Measurements from ENCODE around the gene RAD51B.

RAD51B gene

DNA sequence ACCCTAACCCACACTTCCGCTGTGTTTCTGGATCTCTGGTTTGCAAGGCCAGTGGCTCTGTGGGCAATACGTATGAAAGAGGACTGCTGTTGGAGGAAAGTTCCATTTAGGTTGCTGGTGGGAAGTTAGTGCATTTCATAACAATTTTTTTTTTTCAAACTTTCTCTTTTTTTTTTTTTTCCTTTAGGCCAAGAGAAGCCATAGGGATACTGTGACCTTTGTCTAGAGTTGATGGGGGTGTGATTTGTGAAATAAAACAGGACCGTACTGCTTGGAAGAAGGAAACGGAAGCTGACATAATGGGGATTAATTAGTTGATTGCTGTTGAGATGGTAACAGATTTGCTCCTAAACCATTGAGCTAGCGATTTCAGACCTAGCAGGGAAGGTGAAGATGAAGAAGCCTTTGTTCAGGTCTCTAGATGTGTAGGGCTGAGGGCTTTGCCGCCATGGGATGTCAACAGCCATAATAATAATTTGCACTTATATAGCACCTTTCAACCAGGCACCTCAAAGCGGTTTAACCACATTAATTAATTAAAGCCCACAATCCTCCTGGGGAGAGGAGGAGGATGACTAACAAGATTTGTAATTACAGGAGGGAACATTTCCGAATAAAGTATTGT lies 658.0 kb downstream of the RAD51B start:
- no peak for DNase-seq (ENCODE audit: low read depth in 2 of 2)

GRCh38 chr14:68479247-68479646 lies 659.7 kb downstream of the RAD51B start:
- no peak for DNase-seq (ENCODE audit: low read depth in 2 of 2)

DNA sequence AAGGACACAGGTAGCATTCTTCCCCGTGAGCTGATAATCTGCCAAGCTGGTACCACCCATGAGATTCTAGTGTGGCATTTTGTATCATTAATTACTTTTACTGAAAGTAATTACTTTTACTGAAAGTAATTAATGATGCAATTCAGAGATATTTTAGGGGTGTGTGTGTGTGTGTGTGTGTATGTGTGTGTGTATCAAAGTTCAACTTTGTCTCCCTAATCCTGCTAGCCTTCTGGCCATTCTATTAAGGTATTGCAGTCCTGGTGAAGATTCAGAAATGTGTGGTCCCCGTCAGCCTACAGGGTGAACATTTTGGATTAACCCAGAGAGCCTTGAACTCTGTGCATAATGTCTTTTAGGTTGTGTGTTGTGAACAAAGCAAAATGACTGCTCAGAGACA lies 662.4 kb downstream of the RAD51B start:
- DNase-seq (ENCODE audit: low read depth in 2 of 2): no peak

DNA sequence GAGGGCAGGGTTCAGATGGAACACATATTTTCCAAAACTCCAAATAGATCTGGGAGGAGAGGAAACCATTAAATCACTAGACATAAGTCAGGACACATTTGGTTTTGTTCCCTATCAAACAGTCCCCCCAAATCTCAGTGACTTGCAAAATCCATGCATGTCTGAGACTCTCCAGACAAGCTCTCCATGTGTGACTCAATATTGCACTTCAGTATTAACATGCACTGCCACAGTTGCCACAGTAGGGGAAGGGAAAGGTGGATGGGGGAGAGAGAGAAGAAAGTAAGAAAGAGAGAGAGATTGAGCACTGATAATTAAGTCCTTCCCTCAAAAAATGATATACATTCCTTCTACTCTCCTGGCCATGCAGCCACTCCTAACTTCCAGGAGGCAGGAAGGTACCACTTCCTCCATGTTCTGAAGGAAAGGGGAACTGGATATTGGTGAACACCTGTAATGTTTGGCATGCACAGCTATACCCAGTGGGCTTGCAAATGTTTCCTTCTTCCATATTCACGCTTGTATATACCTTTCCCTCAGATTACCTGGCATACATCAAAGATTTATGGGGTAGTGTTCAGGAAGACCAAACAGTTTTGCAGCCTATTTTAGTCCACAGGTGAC lies 663.3 kb downstream of the RAD51B start:
- no peak for DNase-seq (ENCODE audit: low read depth in 2 of 2)

- DNase-seq (ENCODE audit: low read depth in 2 of 2): no peak
Observed at GRCh38 chr14:68486033-68486732, 666.6 kb downstream of the RAD51B start.

DNA sequence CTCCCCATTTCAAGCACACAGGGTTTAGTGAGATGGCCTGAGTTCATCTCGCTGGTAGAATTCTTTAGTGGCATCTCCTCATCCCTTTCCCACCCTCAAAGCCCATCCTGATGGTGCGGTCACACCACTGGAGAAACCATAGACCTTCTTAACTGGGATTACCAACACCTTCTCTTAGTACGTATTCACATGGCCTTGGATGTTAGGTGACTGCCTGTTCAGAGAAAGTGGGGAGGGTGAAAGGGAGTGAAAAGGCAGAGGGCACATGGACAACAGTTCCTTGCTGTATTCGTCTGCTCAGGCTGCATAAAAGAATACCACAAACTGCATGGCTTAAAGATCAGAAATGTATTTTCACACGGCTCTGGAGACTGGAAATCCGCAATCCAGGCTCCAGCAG lies 667.2 kb downstream of the RAD51B start:
- no peak for DNase-seq (ENCODE audit: low read depth in 2 of 2)

DNA sequence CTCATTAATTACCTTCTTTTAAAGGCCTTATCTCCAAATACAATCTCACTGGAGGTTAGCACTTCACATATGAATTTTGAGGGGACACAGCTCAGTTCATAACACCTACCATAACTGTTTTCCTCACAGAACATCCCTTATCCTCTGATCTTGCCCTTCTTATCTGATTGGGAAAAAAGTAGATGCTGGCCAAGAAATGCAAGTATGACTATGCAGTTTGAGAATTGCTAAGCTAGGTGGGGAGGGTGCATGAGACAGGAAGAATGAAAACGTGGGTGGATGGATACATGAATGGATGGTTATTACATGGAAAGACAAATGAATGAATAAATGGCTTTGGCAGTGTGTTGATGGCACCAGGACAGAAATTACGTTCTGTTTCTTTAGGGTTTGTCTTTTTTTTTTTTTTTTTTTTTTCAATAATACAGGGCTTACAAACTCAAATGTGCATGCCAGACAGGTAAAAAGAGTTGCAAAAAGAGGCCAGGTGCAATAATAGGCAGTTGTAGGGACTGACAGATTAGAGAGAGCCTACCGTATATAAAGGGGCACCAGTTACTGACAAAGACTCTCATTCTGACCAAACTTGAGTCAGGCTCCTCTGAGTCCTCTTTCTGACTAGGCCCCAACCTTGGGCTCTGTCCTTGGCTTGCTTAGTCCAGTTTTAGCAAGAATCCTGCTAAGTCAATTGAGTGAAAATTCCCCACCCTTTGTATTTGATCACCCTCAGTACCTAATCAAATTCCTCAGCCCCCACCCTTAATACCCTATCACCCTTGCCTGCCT lies 668.4 kb downstream of the RAD51B start:
- DNase-seq (ENCODE audit: low read depth in 2 of 2): no peak

DNA sequence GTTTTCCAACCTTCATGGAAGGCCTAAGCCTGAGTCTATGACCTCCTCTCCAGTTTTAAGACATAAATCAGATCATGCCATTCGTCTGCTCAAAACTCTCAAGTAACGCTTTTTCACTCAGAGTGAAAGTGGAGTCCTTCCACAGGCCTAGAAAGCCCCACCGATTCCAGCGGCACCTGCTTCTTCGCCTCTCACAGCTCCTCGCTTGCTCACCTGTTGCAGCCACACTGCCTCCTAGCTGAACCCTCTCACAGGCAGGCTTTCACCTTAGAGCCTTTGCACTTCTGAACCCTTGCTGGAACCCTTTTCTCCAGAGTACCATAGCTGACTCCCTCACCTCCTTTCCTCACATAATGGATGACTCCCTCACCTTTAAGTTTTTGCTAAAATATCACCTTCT lies 672.2 kb downstream of the RAD51B start:
- DNase-seq (ENCODE audit: low read depth in 2 of 2): no peak

DNA sequence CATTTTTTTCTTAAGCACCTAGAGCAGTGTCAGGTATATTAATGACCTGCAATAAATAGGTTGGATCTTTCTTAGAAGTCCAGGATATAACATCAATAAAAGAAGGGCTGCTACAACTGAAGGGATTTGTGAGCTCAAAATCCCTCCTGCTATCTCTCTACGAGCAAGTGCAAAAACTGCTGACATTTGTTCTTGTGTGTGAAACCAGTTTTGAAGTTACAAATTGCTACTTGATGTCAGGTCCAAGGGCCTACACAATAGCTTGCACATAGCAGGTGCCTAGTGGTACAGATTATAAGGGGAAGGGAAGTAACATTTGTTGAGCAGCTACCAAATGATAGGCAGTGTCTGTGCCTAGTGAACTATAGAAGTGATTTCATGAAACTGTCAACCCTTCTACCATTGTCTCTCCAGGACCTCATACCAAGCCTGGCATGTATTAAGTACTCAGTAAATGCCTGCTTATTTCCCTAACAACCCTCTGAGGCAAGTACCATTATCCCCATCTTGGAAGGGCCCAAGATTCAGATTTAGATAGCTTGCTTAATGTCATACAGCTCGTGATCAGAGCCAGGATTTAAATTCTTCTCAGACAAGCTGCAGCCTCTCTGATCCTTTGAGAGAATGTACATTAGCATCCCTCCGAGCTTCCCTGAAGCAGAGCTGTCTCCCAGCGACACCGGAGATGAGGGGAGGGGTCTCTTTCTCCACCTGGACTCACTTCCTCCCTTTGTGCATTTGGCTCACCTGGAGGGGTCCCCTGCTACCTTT lies 673.0 kb downstream of the RAD51B start:
- no peak for DNase-seq (ENCODE audit: low read depth in 2 of 2)

DNA sequence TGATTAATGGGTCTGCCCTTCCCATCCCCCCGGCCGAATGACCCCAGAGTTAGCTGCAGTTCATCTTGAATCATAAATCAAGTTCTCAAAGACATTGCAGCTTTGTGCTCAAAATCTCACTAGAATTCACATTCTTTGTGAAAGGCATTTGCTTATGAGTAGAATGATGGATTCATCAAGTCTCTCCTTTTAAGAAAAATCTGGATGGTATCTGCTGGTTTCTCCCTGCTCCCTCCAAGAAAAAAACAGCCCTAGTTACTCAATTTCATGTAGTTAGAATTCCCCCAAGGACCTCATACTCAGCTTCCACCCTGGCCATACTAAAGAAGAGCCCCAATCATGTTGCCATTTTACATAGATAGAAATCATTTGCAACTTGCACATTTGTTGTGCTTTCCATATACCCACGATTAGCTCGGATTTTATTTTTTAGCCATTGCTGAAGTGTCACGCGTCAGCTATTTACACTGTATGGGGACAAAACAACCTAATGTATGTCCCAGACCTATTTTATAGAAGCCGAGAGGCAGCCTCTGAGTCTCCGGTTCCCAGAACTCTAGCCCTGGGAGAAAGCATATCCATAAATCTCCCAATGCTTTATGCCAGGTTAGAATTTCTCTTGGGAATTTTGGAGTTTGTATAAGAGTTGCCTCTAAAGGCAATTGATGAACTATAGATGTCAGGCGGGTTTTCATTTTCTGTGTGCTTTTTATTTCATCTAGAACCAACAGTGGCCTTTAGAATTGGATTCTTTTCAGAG lies 673.8 kb downstream of the RAD51B start:
- no peak for DNase-seq (ENCODE audit: low read depth in 2 of 2)

GRCh38 chr14:68495101-68496039 lies 675.8 kb downstream of the RAD51B start:
- DNase-seq (ENCODE audit: low read depth in 2 of 2): no peak

DNA sequence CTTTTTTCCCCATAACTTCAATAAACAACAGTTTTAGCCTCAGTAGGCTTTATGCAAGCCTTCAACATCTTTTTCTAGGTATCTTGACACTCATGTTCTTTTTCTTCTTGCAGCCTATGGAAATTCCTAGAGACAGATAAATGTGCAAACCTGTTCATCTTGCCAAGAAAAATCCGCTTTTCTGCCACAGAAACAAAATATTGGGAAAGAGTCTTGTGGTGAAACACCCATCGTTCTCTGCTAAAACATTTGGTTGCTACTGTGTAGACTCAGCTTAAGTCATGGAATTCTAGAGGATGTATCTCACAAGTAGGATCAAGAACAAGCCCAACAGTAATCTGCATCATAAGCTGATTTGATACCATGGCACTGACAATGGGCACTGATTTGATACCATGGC lies 677.4 kb downstream of the RAD51B start:
- no peak for DNase-seq (ENCODE audit: low read depth in 2 of 2)

GRCh38 chr14:68499451-68499850 lies 679.9 kb downstream of the RAD51B start:
- DNase-seq (ENCODE audit: low read depth in 2 of 2): no peak

- DNase-seq (ENCODE audit: low read depth in 2 of 2): no peak
Observed at GRCh38 chr14:68501171-68501570, 681.6 kb downstream of the RAD51B start.

GRCh38 chr14:68501614-68502052 lies 682.1 kb downstream of the RAD51B start:
- DNase-seq (ENCODE audit: low read depth in 2 of 2): no peak

DNA sequence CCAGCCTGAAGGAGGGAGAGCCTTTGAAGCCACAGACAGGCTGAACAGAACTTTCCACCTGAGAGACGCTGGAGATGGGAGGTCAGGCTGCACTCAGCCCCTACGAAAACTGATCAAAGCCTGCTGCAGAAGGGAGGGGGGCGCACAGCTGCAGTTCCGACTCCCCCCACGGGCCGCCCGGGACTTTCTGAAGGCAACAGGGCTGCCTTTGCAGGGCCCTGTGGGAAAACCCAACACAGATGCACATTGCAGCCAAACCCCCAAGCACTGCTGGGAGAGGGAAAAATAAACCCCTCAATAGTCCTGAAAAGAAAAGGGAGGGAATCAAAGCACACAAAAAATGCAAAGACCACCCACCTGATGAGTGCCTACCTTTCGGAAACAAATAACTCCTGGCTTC lies 682.7 kb downstream of the RAD51B start:
- DNase-seq (ENCODE audit: low read depth in 2 of 2): no peak

- no peak for DNase-seq (ENCODE audit: low read depth in 2 of 2)
Observed at GRCh38 chr14:68503186-68503825, 683.7 kb downstream of the RAD51B start.

- no peak for DNase-seq (ENCODE audit: low read depth in 2 of 2)
Observed at GRCh38 chr14:68504861-68505260, 685.3 kb downstream of the RAD51B start.

DNA sequence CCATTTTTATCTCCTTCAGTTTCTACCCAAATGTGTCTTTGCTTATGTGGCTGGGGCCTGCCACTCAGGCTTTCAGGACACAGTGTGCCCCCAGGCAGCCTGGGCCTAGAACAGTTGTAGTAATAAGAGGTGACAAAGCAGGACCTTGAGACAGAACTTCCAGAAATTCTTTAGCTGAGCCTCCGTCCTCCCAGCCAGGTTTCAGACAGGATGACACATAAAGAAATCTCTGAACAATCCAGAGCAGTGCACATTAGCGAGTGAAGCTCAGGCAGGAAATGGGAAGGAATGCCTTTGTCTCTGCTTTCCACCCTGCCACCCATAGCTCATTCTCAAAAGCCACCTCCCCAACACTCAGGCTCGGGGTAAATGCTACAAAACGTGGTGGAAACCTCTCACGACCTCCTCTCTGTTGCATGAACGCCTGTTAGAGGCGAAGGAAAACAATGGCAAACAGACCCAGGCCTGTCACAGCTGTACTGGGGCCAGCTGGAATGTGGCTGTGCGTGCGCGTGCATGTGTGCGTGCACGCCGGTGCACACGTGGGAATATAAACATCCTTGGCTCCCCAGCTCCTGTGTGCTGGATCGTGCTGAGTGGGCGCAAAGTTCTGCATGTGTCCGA lies 686.6 kb downstream of the RAD51B start:
- DNase-seq (ENCODE audit: low read depth in 2 of 2): no peak
